Nephron progenitor cell (in vitro differentiated cells): ENCODE measurements around the gene SNCAIP.
"Not testable (repeated sequence)": the region's sequence is repeated elsewhere in the genome, so short reads cannot be mapped to it uniquely, and the experiment has no call there.

Source experiments
- DNase-seq: peaks from one replicate; pipeline ENCODE4 v3.0.0; 2021
- H3K27ac Mint-ChIP-seq: 2 replicates; pipeline ENCODE4 v1.8.0; 2021; ENCODE audit warnings: mild to moderate bottlenecking, moderate library complexity, mixed read lengths
- H3K27me3 Mint-ChIP-seq: 2 replicates; pipeline ENCODE4 v1.8.0; 2021; ENCODE audit warnings: mild to moderate bottlenecking, low read depth, mixed read lengths; ENCODE audit not compliant: poor library complexity
- H3K36me3 Mint-ChIP-seq: 2 replicates; pipeline ENCODE4 v1.8.0; 2021; ENCODE audit warnings: low read depth, mixed read lengths
- H3K4me1 Mint-ChIP-seq: 2 replicates; pipeline ENCODE4 v1.8.0; 2021; ENCODE audit warnings: mixed read lengths
- H3K4me3 Mint-ChIP-seq: 2 replicates; pipeline ENCODE4 v1.8.0; 2021; ENCODE audit warnings: mild to moderate bottlenecking, moderate library complexity, mixed read lengths
- H3K9me3 Mint-ChIP-seq: 2 replicates; pipeline ENCODE4 v1.8.0; 2021; ENCODE audit warnings: mild to moderate bottlenecking, moderate library complexity, mixed read lengths
- TF ChIP-seq, protein P1 (sequence below): fragments of 200-600 bp; sonication (generic); IDR thresholded peaks from 2 replicates; pipeline ENCODE4 v1.5.0; 2021; ENCODE audit warnings: antibody characterized with exemption

SNCAIP gene

DNA sequence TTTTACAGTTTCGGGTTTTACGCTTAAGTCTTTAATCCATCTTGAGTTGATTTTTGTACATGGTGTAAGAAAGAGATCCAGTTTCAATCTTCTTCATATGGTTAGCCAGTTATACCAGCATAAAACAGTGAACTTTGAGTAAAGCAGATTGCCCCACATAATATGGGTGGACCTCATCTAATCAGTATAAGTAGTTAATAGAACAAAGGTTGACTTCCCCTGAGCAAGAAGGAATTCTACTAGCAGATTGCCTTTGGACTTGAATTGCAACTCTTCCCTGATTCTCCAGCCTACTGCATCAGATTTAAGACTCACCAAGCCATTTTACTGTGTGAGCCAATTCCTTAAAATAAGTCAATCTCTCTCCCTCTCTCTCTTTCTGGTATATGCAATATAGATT lies 173.2 kb downstream of the SNCAIP start:
- Mint-ChIP-seq H3K4me1 (peaks cover 2% of the 10 kb centered on the region), H3K9me3 (peaks cover 20% of the 10 kb centered on the region), H3K36me3 (no peaks in the 10 kb centered on the region), H3K27me3 (no peaks in the 10 kb centered on the region), H3K27ac (no peak overlapping the region), H3K4me3 (no peak overlapping the region)
- TF ChIP-seq, protein P1, sequence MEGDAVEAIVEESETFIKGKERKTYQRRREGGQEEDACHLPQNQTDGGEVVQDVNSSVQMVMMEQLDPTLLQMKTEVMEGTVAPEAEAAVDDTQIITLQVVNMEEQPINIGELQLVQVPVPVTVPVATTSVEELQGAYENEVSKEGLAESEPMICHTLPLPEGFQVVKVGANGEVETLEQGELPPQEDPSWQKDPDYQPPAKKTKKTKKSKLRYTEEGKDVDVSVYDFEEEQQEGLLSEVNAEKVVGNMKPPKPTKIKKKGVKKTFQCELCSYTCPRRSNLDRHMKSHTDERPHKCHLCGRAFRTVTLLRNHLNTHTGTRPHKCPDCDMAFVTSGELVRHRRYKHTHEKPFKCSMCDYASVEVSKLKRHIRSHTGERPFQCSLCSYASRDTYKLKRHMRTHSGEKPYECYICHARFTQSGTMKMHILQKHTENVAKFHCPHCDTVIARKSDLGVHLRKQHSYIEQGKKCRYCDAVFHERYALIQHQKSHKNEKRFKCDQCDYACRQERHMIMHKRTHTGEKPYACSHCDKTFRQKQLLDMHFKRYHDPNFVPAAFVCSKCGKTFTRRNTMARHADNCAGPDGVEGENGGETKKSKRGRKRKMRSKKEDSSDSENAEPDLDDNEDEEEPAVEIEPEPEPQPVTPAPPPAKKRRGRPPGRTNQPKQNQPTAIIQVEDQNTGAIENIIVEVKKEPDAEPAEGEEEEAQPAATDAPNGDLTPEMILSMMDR = no peak
- DNase-seq = no peak

GRCh38 chr5:122486616-122487015 lies 174.6 kb downstream of the SNCAIP start:
- H3K27ac Mint-ChIP-seq, H3K36me3 Mint-ChIP-seq, H3K4me3 Mint-ChIP-seq, H3K27me3 Mint-ChIP-seq, DNase-seq, H3K4me1 Mint-ChIP-seq: not testable (repeated sequence)
- H3K9me3 Mint-ChIP-seq = peaks cover 20% of the 10 kb centered on the region

DNA sequence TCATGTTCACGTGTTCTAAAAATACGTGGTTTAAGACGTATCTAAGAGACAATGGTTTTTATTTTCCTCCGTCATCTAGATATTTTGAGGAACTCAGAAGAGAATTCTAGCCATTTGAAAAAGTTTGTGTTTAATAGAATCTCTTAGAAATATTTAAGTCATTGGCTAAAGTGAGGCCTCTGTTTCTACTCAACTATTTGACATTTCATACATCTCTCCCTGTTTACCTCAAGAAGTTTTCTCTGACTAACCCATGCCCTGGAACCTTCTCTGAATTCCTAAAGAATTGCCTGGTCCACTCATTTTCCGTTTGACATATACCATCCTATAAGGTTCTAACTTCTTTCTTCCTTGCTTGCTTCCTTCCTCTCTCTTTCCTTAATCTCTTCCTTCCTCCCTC lies 178.7 kb downstream of the SNCAIP start:
- peaks cover 13% of the 10 kb centered on the region for H3K4me1 Mint-ChIP-seq
- H3K27ac Mint-ChIP-seq = peak overlapping the region; percentile 7
- H3K27me3 Mint-ChIP-seq = peaks cover 6% of the 10 kb centered on the region
- peaks cover 3% of the 10 kb centered on the region for H3K9me3 Mint-ChIP-seq
- TF ChIP-seq, protein P1 = no peak
- H3K36me3 Mint-ChIP-seq = no peaks in the 10 kb centered on the region
- H3K4me3 Mint-ChIP-seq = no peak overlapping the region
- no peak for DNase-seq

DNA sequence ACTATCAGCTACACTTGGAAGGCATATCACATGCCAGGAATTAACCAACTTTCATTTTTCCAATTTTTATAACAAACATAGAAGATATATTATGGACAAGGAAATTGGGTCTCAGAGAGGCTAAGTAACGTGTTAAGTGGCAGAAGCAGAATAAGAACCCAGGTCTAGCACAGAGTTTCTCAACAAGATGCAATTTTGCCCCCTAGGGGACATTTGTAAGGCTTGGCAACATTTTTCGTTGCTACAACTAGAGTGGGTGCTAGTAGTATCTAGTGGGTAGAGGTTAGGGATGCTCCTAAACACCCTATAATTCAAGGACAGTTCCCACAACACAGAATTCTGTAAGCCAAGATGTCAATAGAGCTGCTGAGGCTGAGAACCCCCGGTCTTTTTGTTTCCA lies 180.6 kb downstream of the SNCAIP start:
- no peaks in the 10 kb centered on the region for H3K9me3 Mint-ChIP-seq
- no peak for DNase-seq
- H3K4me3 Mint-ChIP-seq = no peak overlapping the region
- TF ChIP-seq, protein P1 = no peak
- no peak overlapping the region for H3K27ac Mint-ChIP-seq
- no peaks in the 10 kb centered on the region for H3K36me3 Mint-ChIP-seq
- H3K4me1 Mint-ChIP-seq = peaks cover 13% of the 10 kb centered on the region
- H3K27me3 Mint-ChIP-seq = peaks cover 9% of the 10 kb centered on the region

DNA sequence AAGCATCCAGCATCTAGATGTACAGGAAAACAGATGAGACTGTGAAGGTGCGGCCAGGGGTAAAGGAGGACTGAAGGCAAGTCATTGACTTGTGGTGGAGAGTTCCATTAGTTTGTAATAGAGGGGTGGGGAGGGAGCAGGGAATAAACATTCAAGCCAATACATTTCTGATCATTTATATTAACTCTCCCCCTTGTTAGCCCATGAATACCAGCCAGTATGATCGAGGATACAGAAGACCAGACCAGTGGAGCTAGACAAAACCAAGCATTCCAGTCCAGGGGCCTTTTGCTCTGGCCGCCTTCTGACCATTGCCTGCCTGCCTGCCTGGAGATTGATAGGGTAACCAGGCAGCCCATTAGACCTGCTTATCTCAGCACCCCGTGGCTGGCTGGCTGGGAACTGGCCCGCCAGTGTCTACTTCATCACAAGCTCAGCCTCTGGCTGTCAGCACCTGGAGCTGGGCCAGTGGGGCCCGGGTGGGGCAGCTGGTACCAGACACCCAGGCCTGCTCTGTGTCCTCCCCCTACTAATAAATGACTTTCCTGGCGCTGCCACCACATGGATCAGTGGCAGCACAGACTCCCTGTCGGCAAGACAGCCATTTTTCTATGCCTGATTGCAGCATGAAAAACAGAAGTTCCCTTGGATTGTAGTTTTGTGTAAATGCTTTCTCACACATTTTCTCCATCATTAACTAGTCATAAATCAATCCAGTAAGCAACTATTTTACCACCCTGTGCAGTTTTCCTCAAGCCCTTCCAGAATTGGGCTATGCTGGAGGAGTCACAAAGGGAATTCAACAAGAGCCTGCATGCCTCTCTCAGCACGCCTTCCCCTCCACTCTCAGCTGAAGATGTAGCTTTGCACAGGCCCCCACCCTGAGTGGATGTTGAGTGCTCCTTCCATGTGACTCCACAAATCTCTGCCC lies 181.3 kb downstream of the SNCAIP start:
- DNase-seq = peak; percentile 9
- H3K27ac Mint-ChIP-seq = no peak overlapping the region
- H3K9me3 Mint-ChIP-seq = no peaks in the 10 kb centered on the region
- H3K36me3 Mint-ChIP-seq = no peaks in the 10 kb centered on the region
- H3K27me3 Mint-ChIP-seq = peaks cover 9% of the 10 kb centered on the region
- H3K4me1 Mint-ChIP-seq = peaks cover 13% of the 10 kb centered on the region
- TF ChIP-seq, protein P1 = no peak
- H3K4me3 Mint-ChIP-seq = no peak overlapping the region

DNA sequence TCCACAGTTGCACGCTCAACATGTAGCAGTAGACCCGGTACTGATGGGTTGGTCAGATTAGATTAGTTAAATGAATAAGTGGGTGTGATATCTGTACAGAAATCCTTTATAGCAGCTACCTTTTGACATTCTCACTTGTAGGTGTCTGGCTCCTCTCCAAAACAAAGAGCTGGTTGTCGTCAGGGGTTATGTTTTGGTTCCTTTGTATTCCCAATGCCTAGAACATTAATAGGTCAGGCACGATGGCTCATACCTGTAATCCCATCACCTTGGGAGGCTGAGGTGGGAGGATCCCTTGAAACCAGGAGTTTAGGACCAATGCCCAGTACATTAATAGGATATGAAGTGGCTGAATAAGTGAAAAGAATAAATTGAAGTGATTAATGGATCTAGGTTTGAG lies 182.1 kb downstream of the SNCAIP start:
- no peak for DNase-seq
- TF ChIP-seq, protein P1 = no peak
- Mint-ChIP-seq H3K36me3 (no peaks in the 10 kb centered on the region), H3K27ac (no peak overlapping the region), H3K9me3 (no peaks in the 10 kb centered on the region), H3K4me3 (no peak overlapping the region), H3K27me3 (peaks cover 12% of the 10 kb centered on the region), H3K4me1 (peaks cover 13% of the 10 kb centered on the region)
